ENCODE results near the gene ZDHHC14. TPM values are rescaled to one million over a fixed set of nuclear protein-coding genes. Genes with fewer than 3 reads are reported as not detected.

Gene ZDHHC14
- total RNA-seq, 4 donors from 2014 or later = 9.1 to 20.6 (median 12.5) TPM

- TF ChIP-seq CTCF (IDR thresholded peaks at IDR 0.05) (no peak), POLR2A (IDR thresholded peaks at IDR 0.05) (no peak)
- Histone ChIP-seq H3K4me3 (no peak overlapping the region), H3K4me1 (peaks cover 0 to 14% (median 6%) of the 10 kb centered on the region in 4 donors), H3K9me3 (no peaks in the 10 kb centered on the region), H3K27me3 (no peaks in the 10 kb centered on the region), H3K27ac (no peak overlapping the region), H3K36me3 (no peaks in the 10 kb centered on the region)
- no peak for DNase-seq
Measured at GRCh38 chr6:157525918-157526425, 145.0 kb downstream of the ZDHHC14 start.

- H3K27me3 ChIP-seq = no peaks in the 10 kb centered on the region
- peaks cover 0 to 25% (median 6%) of the 10 kb centered on the region in 4 donors for H3K4me1 ChIP-seq
- no peaks in the 10 kb centered on the region for H3K36me3 ChIP-seq
- peak in 1 of 6 experiments; percentile 13 for TF ChIP-seq CTCF (IDR thresholded peaks at IDR 0.05)
- no peak for TF ChIP-seq POLR2A (IDR thresholded peaks at IDR 0.05)
- no peaks in the 10 kb centered on the region for H3K9me3 ChIP-seq
- no peak for DNase-seq
- H3K4me3 ChIP-seq = no peak overlapping the region
- H3K27ac ChIP-seq = peak overlapping the region in 3 of 4 donors; percentile 2 to 38 (median 19)
Measured at GRCh38 chr6:157527471-157527907, 146.5 kb downstream of the ZDHHC14 start.

- Histone ChIP-seq H3K27ac (no peak overlapping the region), H3K27me3 (no peaks in the 10 kb centered on the region), H3K4me3 (no peak overlapping the region), H3K4me1 (peaks cover 0 to 30% (median 6%) of the 10 kb centered on the region in 4 donors), H3K9me3 (no peaks in the 10 kb centered on the region), H3K36me3 (no peaks in the 10 kb centered on the region)
- no peak for DNase-seq
- TF ChIP-seq CTCF (IDR thresholded peaks at IDR 0.05) (no peak), POLR2A (IDR thresholded peaks at IDR 0.05) (no peak)
Measured at GRCh38 chr6:157528931-157529653, 148.1 kb downstream of the ZDHHC14 start.

- Histone ChIP-seq H3K27ac (no peak overlapping the region), H3K4me1 (peaks cover 0 to 31% (median 6%) of the 10 kb centered on the region in 4 donors), H3K4me3 (no peak overlapping the region), H3K9me3 (no peaks in the 10 kb centered on the region), H3K36me3 (no peaks in the 10 kb centered on the region), H3K27me3 (no peaks in the 10 kb centered on the region)
- no peak for TF ChIP-seq POLR2A (IDR thresholded peaks at IDR 0.05)
- TF ChIP-seq CTCF (IDR thresholded peaks at IDR 0.05) = no peak
- no peak for DNase-seq
Measured at GRCh38 chr6:157529654-157530039, 148.7 kb downstream of the ZDHHC14 start.

GRCh38 chr6:157530126-157530525 lies 149.1 kb downstream of the ZDHHC14 start:
- H3K36me3 ChIP-seq = no peaks in the 10 kb centered on the region
- peak overlapping the region in 2 of 4 donors; percentile 15 to 85 for H3K27ac ChIP-seq
- H3K9me3 ChIP-seq = no peaks in the 10 kb centered on the region
- H3K4me3 ChIP-seq = no peak overlapping the region
- H3K27me3 ChIP-seq = no peaks in the 10 kb centered on the region
- DNase-seq = no peak
- TF ChIP-seq POLR2A (IDR thresholded peaks at IDR 0.05) = no peak
- TF ChIP-seq CTCF (IDR thresholded peaks at IDR 0.05) = no peak
- H3K4me1 ChIP-seq = peaks cover 0 to 36% (median 6%) of the 10 kb centered on the region in 4 donors

Measured in Peyer's patch (tissue), 4 donors.